Neural cell (in vitro differentiated cells): ENCODE measurements around the gene COL23A1. TPM values are rescaled to one million over a fixed set of nuclear protein-coding genes. Genes with fewer than 3 reads are reported as not detected.

Experiments
- H2AFZ ChIP-seq: fragments of 200-600, 300-800 bp; sonication (generic), shearing (Covaris generic); 2 replicates; pipeline ENCODE4 v1.6.0; 2014; ENCODE audit warnings: low read depth, mild to moderate bottlenecking, antibody characterized with exemption, low read length, moderate library complexity
- H3F3A ChIP-seq: fragments of 200-600 bp; shearing (Covaris generic); 2 replicates; pipeline ENCODE4 v1.6.1; 2016; ENCODE audit warnings: mild to moderate bottlenecking, moderate library complexity, mixed read lengths, antibody characterized with exemption, low read length; ENCODE audit not compliant: insufficient read depth, poor library complexity, severe bottlenecking
- H3K27ac ChIP-seq: fragments of 200-600, 300-800 bp; sonication (generic), shearing (Covaris generic); 2 replicates; pipeline ENCODE4 v1.5.1; 2014; ENCODE audit warnings: mild to moderate bottlenecking, low read length, moderate library complexity
- H3K27me3 ChIP-seq: fragments of 300-800, 200-600 bp; sonication (generic), shearing (Covaris generic); 2 replicates; pipeline ENCODE4 v1.6.0; 2014; ENCODE audit warnings: mild to moderate bottlenecking, low read depth, low read length, moderate library complexity; ENCODE audit not compliant: insufficient read depth
- H3K36me3 ChIP-seq: fragments of 300-800, 200-600 bp; sonication (generic), shearing (Covaris generic); 2 replicates; pipeline ENCODE4 v1.5.1; 2014; ENCODE audit warnings: mild to moderate bottlenecking, antibody characterized with exemption, low read length, moderate library complexity; ENCODE audit not compliant: insufficient read depth
- H3K4me2 ChIP-seq: fragments of 300-800, 200-600 bp; sonication (generic), shearing (Covaris generic); 2 replicates; pipeline ENCODE4 v1.6.0; 2014; ENCODE audit warnings: mild to moderate bottlenecking, low read length
- H3K4me3 ChIP-seq: fragments of 300-800, 200-600 bp; sonication (generic), shearing (Covaris generic); 2 replicates; pipeline ENCODE4 v1.5.1; 2014; ENCODE audit warnings: mild to moderate bottlenecking, low read length, moderate library complexity
- H3K79me2 ChIP-seq: fragments of 200-600 bp; shearing (Covaris generic); replicated peaks from 2 replicates; pipeline ENCODE4 v1.6.0; 2014; ENCODE audit warnings: mild to moderate bottlenecking, low read length, moderate library complexity; ENCODE audit not compliant: insufficient read depth
- H3K9ac ChIP-seq: fragments of 300-800, 200-600 bp; sonication (generic), shearing (Covaris generic); 2 replicates; pipeline ENCODE4 v1.6.1; 2016; ENCODE audit warnings: mild to moderate bottlenecking, low read length, mixed read lengths
- H3K9me2 ChIP-seq: fragments of 200-600 bp; shearing (Covaris generic); 2 replicates; pipeline ENCODE4 v1.6.1; 2016; ENCODE audit warnings: mild to moderate bottlenecking, low read length, mixed read lengths; ENCODE audit not compliant: insufficient read depth
- H3K9me3 ChIP-seq: fragments of 200-600, 300-800 bp; sonication (generic), shearing (Covaris generic); 2 replicates; pipeline ENCODE4 v1.6.1; 2016; ENCODE audit warnings: mild to moderate bottlenecking, mixed run types, low read length, moderate library complexity, mixed read lengths
- H4K20me1 ChIP-seq: fragments of 200-600 bp; shearing (Covaris generic); 2 replicates; pipeline ENCODE4 v1.6.1; 2016; ENCODE audit warnings: mild to moderate bottlenecking, mixed run types; ENCODE audit not compliant: insufficient read depth
- CTCF ChIP-seq: fragments of 450-650 bp; IDR thresholded peaks from 2 replicates; pipeline ENCODE4 v1.5.1; 2014; ENCODE audit warnings: antibody characterized with exemption, mild to moderate bottlenecking, moderate library complexity; ENCODE audit not compliant: poor library complexity, severe bottlenecking
- EP300 ChIP-seq: fragments of 450-650 bp; conservative IDR thresholded peaks from 2 replicates; pipeline ENCODE4 v1.6.1; 2014; ENCODE audit warnings: antibody characterized with exemption, mild to moderate bottlenecking, moderate library complexity; ENCODE audit not compliant: poor library complexity, severe bottlenecking
- EZH2 ChIP-seq: fragments of 200-600, 300-800 bp; shearing (Covaris generic), sonication (generic); IDR thresholded peaks from 2 replicates; pipeline ENCODE4 v1.6.1; 2014; ENCODE audit warnings: antibody characterized with exemption, low read length, borderline replicate concordance, mild to moderate bottlenecking; ENCODE audit not compliant: insufficient read depth, poor library complexity, severe bottlenecking
- MXI1 ChIP-seq: fragments of 450-650 bp; conservative IDR thresholded peaks from 2 replicates; pipeline ENCODE4 v1.6.1; 2014; ENCODE audit warnings: antibody characterized with exemption, mild to moderate bottlenecking; ENCODE audit not compliant: poor library complexity, severe bottlenecking
- POLR2AphosphoS5 ChIP-seq: IDR thresholded peaks from 2 replicates; pipeline ENCODE4 v1.6.1; 2012
- RAD21 ChIP-seq: fragments of 450-650 bp; conservative IDR thresholded peaks from 2 replicates; pipeline ENCODE4 v1.6.1; 2014; ENCODE audit warnings: antibody characterized with exemption, mild to moderate bottlenecking, moderate library complexity
- REST ChIP-seq: IDR thresholded peaks from 2 replicates; pipeline ENCODE4 v1.6.1; 2012; ENCODE audit warnings: borderline replicate concordance
- SMC3 ChIP-seq: fragments of 450-650 bp; conservative IDR thresholded peaks from 2 replicates; pipeline ENCODE4 v1.6.1; 2014; ENCODE audit warnings: antibody characterized with exemption, mild to moderate bottlenecking, moderate library complexity; ENCODE audit not compliant: poor library complexity
- TAF1 ChIP-seq: IDR thresholded peaks from 2 replicates; pipeline ENCODE4 v1.6.1; 2012; ENCODE audit warnings: low read depth
- polyA plus RNA-seq: library from polyadenylated mRNA; depleted of rRNA; stranded (reverse); fragments of >200 nt; gene quantifications from 2 replicates; pipeline ENCODE4 v1.2.3, GENCODE V29; 2014

COL23A1 gene
- polyA plus RNA-seq, 1 donor from 2014 or later, result not detected

- H3K4me3 ChIP-seq, result no peak overlapping the region
- no peaks in the 10 kb centered on the region for H3K9me3 ChIP-seq
- no peak overlapping the region for H2AFZ ChIP-seq
- H3K27me3 ChIP-seq, result peaks cover 12% of the 10 kb centered on the region
- H3K79me2 ChIP-seq, result no peaks in the 10 kb centered on the region
- H3K9me2 ChIP-seq, result no peaks in the 10 kb centered on the region
- TF ChIP-seq POLR2AphosphoS5, result no peak
- no peak for TF ChIP-seq SMC3
- TF ChIP-seq EZH2, result no peak
- TF ChIP-seq MXI1, result no peak
- no peak for TF ChIP-seq REST
- TF ChIP-seq RAD21, result no peak
- no peak for TF ChIP-seq CTCF
- TF ChIP-seq EP300, result no peak
- no peak for TF ChIP-seq TAF1
- no peak overlapping the region for H3K9ac ChIP-seq
- H3F3A ChIP-seq, result no peaks in the 10 kb centered on the region
- no peak overlapping the region for H3K27ac ChIP-seq
- no peaks in the 10 kb centered on the region for H3K36me3 ChIP-seq
- no peaks in the 10 kb centered on the region for H4K20me1 ChIP-seq
- H3K4me2 ChIP-seq, result no peak overlapping the region
These were observed 43.5 kb downstream of the COL23A1 start for GRCh38 chr5:178546675-178547033.

GRCh38 chr5:178545941-178546674 is 44.1 kb downstream of the COL23A1 start:
- H2AFZ ChIP-seq, result no peak overlapping the region
- H3F3A ChIP-seq, result no peaks in the 10 kb centered on the region
- H3K79me2 ChIP-seq, result no peaks in the 10 kb centered on the region
- no peak overlapping the region for H3K27ac ChIP-seq
- TF ChIP-seq EP300 (no peak), MXI1 (no peak), POLR2AphosphoS5 (no peak), CTCF (no peak), TAF1 (no peak), REST (no peak), EZH2 (no peak), SMC3 (no peak), RAD21 (no peak)
- no peaks in the 10 kb centered on the region for H3K9me3 ChIP-seq
- no peaks in the 10 kb centered on the region for H3K9me2 ChIP-seq
- no peak overlapping the region for H3K4me3 ChIP-seq
- peaks cover 12% of the 10 kb centered on the region for H3K27me3 ChIP-seq
- no peaks in the 10 kb centered on the region for H3K36me3 ChIP-seq
- no peak overlapping the region for H3K9ac ChIP-seq
- H4K20me1 ChIP-seq, result no peaks in the 10 kb centered on the region
- H3K4me2 ChIP-seq, result no peak overlapping the region
